ENCODE measurements around the gene SF3A1.

The SF3A1 gene

GRCh38 chr22:30289980-30290313 is 66.7 kb downstream of the SF3A1 start:
- H3K79me2 ChIP-seq = no peaks in the 10 kb centered on the region
- H2AFZ ChIP-seq = no peak overlapping the region
- H3K27me3 ChIP-seq (ENCODE audit: control insufficient read depth, insufficient read depth, low read length) = no peaks in the 10 kb centered on the region
- H3K9me3 ChIP-seq (ENCODE audit: control insufficient read depth, low read length) = no peaks in the 10 kb centered on the region
- no peaks in the 10 kb centered on the region for H3K36me3 ChIP-seq (ENCODE audit: control insufficient read depth, insufficient read depth, low read length)
- peak overlapping the region; percentile 98 for H3K27ac ChIP-seq
- H3K4me3 ChIP-seq (ENCODE audit: low read depth, low read length) = peak overlapping the region; percentile 88
- TF ChIP-seq, protein P1, sequence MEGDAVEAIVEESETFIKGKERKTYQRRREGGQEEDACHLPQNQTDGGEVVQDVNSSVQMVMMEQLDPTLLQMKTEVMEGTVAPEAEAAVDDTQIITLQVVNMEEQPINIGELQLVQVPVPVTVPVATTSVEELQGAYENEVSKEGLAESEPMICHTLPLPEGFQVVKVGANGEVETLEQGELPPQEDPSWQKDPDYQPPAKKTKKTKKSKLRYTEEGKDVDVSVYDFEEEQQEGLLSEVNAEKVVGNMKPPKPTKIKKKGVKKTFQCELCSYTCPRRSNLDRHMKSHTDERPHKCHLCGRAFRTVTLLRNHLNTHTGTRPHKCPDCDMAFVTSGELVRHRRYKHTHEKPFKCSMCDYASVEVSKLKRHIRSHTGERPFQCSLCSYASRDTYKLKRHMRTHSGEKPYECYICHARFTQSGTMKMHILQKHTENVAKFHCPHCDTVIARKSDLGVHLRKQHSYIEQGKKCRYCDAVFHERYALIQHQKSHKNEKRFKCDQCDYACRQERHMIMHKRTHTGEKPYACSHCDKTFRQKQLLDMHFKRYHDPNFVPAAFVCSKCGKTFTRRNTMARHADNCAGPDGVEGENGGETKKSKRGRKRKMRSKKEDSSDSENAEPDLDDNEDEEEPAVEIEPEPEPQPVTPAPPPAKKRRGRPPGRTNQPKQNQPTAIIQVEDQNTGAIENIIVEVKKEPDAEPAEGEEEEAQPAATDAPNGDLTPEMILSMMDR (IDR thresholded peaks at IDR 0.05) = no peak
- H3K9ac ChIP-seq = no peak overlapping the region
- H3K4me1 ChIP-seq = peaks cover 22% of the 10 kb centered on the region
- peak overlapping the region; percentile 67 for H3K4me2 ChIP-seq (ENCODE audit: low read length)

- Histone ChIP-seq H3K4me2 (ENCODE audit: low read length) (peak within 1 kb of the TSS; percentile 95), H3K36me3 (ENCODE audit: control insufficient read depth, insufficient read depth, low read length) (no peaks in the 10 kb centered on the region), H3K79me2 (no peaks in the 10 kb centered on the region), H3K9ac (peak within 1 kb of the TSS; percentile 55), H3K4me1 (peaks cover 22% of the 10 kb centered on the region), H2AFZ (peak within 1 kb of the TSS; percentile 15), H3K27ac (peak within 1 kb of the TSS; percentile 98), H3K27me3 (ENCODE audit: control insufficient read depth, insufficient read depth, low read length) (no peaks in the 10 kb centered on the region), H3K4me3 (ENCODE audit: low read depth, low read length) (peak within 1 kb of the TSS; percentile 88), H3K9me3 (ENCODE audit: control insufficient read depth, low read length) (no peaks in the 10 kb centered on the region)
- TF ChIP-seq, protein P1 (IDR thresholded peaks at IDR 0.05) = no peak
Observed at GRCh38 chr22:30289141-30289979, 67.3 kb downstream of the SF3A1 start, which contains the start of gene CASTOR1. TSS of gene CASTOR1 (minus strand) at chr22:30289505. CDS start at chr22:30289497, 8 bp downstream.

GRCh38 chr22:30288419-30289140 is 68.1 kb downstream of the SF3A1 start:
- H3K4me2 ChIP-seq (ENCODE audit: low read length) = peak overlapping the region; percentile 95
- peak overlapping the region; percentile 55 for H3K9ac ChIP-seq
- H3K79me2 ChIP-seq = no peaks in the 10 kb centered on the region
- TF ChIP-seq, protein P1 (IDR thresholded peaks at IDR 0.05) = no peak
- H2AFZ ChIP-seq = peak overlapping the region; percentile 15
- no peaks in the 10 kb centered on the region for H3K27me3 ChIP-seq (ENCODE audit: control insufficient read depth, insufficient read depth, low read length)
- H3K9me3 ChIP-seq (ENCODE audit: control insufficient read depth, low read length) = no peaks in the 10 kb centered on the region
- H3K27ac ChIP-seq = peak overlapping the region; percentile 98
- H3K4me3 ChIP-seq (ENCODE audit: low read depth, low read length) = peak overlapping the region; percentile 88
- peaks cover 22% of the 10 kb centered on the region for H3K4me1 ChIP-seq
- no peaks in the 10 kb centered on the region for H3K36me3 ChIP-seq (ENCODE audit: control insufficient read depth, insufficient read depth, low read length)

GRCh38 chr22:30287648-30288418 is 68.9 kb downstream of the SF3A1 start:
- Histone ChIP-seq H3K27ac (peak overlapping the region; percentile 98), H3K4me1 (peaks cover 22% of the 10 kb centered on the region), H3K4me2 (ENCODE audit: low read length) (peak overlapping the region; percentile 95), H3K27me3 (ENCODE audit: control insufficient read depth, insufficient read depth, low read length) (no peaks in the 10 kb centered on the region), H2AFZ (no peak overlapping the region), H3K9ac (no peak overlapping the region), H3K9me3 (ENCODE audit: control insufficient read depth, low read length) (no peaks in the 10 kb centered on the region), H3K79me2 (no peaks in the 10 kb centered on the region), H3K4me3 (ENCODE audit: low read depth, low read length) (peak overlapping the region; percentile 88), H3K36me3 (ENCODE audit: control insufficient read depth, insufficient read depth, low read length) (no peaks in the 10 kb centered on the region)
- TF ChIP-seq, protein P1 (IDR thresholded peaks at IDR 0.05) = peak; percentile 71
